GM20000 (cell line): ENCODE data around the gene DTWD1.
"Not testable (repeated sequence)": the region's sequence is repeated elsewhere in the genome, so short reads cannot be mapped to it uniquely, and the experiment has no call there.

Source experiments
- DNase-seq: peaks from one replicate; pipeline ENCODE4 v3.0.0; 2012; ENCODE audit warnings: low spot score
- TF ChIP-seq, protein P1 (sequence below): IDR thresholded peaks from 2 replicates; pipeline ENCODE4 v1.5.1; 2012; ENCODE audit warnings: mild to moderate bottlenecking, control low read depth; ENCODE audit errors: extremely low read depth, missing control alignments

Gene DTWD1, protein sequence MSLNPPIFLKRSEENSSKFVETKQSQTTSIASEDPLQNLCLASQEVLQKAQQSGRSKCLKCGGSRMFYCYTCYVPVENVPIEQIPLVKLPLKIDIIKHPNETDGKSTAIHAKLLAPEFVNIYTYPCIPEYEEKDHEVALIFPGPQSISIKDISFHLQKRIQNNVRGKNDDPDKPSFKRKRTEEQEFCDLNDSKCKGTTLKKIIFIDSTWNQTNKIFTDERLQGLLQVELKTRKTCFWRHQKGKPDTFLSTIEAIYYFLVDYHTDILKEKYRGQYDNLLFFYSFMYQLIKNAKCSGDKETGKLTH

GRCh38 chr15:49620658-49621368 is at the start of gene DTWD1, which contains the start of gene FAM227B:
Gene DTWD1 (plus strand): TSS chr15:49621048. CDS start chr15:49625168, 4,120 bp downstream.
Gene FAM227B (minus strand): TSS chr15:49620818. CDS start chr15:49615171, 5,647 bp downstream.
- TF ChIP-seq, protein P1, sequence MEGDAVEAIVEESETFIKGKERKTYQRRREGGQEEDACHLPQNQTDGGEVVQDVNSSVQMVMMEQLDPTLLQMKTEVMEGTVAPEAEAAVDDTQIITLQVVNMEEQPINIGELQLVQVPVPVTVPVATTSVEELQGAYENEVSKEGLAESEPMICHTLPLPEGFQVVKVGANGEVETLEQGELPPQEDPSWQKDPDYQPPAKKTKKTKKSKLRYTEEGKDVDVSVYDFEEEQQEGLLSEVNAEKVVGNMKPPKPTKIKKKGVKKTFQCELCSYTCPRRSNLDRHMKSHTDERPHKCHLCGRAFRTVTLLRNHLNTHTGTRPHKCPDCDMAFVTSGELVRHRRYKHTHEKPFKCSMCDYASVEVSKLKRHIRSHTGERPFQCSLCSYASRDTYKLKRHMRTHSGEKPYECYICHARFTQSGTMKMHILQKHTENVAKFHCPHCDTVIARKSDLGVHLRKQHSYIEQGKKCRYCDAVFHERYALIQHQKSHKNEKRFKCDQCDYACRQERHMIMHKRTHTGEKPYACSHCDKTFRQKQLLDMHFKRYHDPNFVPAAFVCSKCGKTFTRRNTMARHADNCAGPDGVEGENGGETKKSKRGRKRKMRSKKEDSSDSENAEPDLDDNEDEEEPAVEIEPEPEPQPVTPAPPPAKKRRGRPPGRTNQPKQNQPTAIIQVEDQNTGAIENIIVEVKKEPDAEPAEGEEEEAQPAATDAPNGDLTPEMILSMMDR = no peak
- peak; percentile 89 for DNase-seq

DNA sequence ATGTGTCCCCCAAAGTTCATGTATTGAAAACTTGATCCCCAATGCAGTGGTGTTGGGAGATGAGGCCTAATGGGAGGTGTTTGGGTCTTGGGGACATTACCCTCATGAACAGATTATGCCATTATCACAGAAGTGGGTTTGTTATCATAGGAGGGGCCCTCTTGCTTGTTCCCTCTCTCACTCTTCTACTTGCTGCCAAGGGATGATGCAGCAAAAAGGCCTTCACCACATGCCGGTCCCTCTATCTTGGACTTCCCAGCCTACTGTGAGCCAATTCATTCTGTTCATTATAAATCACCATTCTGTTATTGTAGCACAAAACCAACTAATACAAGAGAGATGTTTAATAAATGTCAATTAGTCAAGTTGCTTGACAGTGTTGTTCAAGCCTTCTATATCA is 47.4 kb upstream of the DTWD1 start:
- TF ChIP-seq, protein P1 = no peak

DNA sequence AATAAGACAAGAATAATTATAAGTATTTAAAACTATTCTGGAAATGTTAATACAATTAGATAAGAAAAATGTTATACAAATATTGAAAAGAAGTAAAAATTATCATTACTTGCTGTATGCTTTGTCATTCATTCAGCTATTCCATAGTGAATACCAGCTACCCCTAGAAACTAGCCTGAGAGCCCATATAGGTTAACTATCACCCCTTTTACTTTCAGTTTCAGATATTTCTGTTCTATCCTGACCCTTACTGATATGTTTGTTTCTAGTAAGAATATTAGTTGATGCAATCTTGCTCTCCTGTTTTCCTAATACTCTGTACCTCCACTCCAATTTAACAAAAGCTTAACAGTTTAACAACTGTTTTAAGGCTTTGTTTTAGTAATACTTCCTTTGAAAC is 31.8 kb upstream of the DTWD1 start:
- DNase-seq = peak; percentile 6

More for the DNA sequence above, 47.4 kb upstream of the DTWD1 start:
- no peak for DNase-seq

GRCh38 chr15:49592829-49593316 is 28.0 kb upstream of the DTWD1 start:
- DNase-seq = not testable (repeated sequence)

More for the DNA sequence above, 31.8 kb upstream of the DTWD1 start:
- TF ChIP-seq, protein P1 = no peak

DNA sequence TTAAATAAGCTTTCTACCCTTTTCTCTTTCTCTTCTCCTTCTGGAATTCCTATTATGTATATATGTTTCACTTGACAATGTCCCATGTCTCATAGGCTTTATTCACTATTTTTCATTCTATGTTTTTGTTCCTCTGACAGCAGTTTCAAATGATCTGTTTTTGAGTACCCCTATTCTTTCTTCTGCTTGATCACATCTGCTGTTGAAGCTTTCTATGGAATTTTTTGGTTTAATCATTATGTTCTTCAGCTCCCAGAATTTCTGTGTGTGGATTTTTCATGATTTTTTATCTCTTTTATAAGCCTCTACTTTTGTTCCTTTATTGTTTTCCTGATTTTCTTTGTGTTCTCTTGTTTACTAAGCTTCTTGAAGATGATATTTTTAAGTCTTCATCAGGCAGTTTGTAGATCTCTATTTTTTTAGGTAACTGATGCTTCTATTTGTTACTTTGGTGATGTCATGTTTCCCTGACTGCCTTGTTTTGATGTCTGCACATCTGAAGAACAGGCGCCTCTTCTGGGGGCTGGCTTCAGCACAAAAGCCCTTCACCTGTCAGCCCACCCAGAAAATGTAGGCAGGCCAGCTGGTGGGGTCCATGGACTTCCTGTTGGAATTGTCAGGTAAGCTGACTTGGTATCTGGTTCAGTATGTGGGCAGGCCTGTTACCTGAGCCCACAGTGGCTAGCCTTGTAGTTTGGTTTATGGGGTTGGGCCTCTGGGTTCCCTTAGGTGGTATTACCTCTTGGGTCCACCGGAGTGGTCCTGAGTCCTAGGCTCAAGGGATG is 16.0 kb upstream of the DTWD1 start:
- TF ChIP-seq, protein P1 = no peak
- DNase-seq = no peak

GRCh38 chr15:49605588-49605987 is 15.3 kb upstream of the DTWD1 start:
- TF ChIP-seq, protein P1 = no peak
- no peak for DNase-seq

- TF ChIP-seq, protein P1 = no peak
- no peak for DNase-seq
Observed at GRCh38 chr15:49606594-49606993, 14.3 kb upstream of the DTWD1 start.
